Liver (tissue), 9 donors: Measurements from ENCODE around the gene SH2D3C. TPM values are rescaled to one million over a fixed set of nuclear protein-coding genes. Genes with fewer than 3 reads are reported as not detected.

Source experiments
- DNase-seq: peaks from one replicate; pipeline ENCODE4 v3.0.0-alpha.2; 2017; ENCODE audit warnings: low spot score
- H3K27ac ChIP-seq, 2 donors: one replicate each; pipeline ENCODE4 v1.7.0; 2013; ENCODE audit warnings: inconsistent platforms in 2 of 2, low read length in 2 of 2, control low read depth in 1 of 2, low read depth in 1 of 2, mild to moderate bottlenecking in 1 of 2
- H3K27me3 ChIP-seq, 4 donors: one replicate each; pipeline versions ENCODE4 v1.6.1 to v1.7.0; 2013; ENCODE audit warnings: low read length in 3 of 4, inconsistent platforms in 1 of 4, mild to moderate bottlenecking in 1 of 4, moderate library complexity in 1 of 4; ENCODE audit not compliant: control insufficient read depth in 4 of 4, insufficient read depth in 4 of 4
- H3K36me3 ChIP-seq, 4 donors: one replicate each; pipeline versions ENCODE4 v1.6.1 to v1.7.0; 2013; ENCODE audit warnings: low read length in 3 of 4, mild to moderate bottlenecking in 3 of 4, low read depth in 1 of 4, moderate library complexity in 1 of 4; ENCODE audit not compliant: control insufficient read depth in 4 of 4, insufficient read depth in 3 of 4
- H3K4me1 ChIP-seq, 4 donors: one replicate each; pipeline versions ENCODE4 v1.6.1 to v1.7.0; 2013; ENCODE audit warnings: low read length in 3 of 4, mild to moderate bottlenecking in 3 of 4, moderate library complexity in 1 of 4; ENCODE audit not compliant: control insufficient read depth in 4 of 4, insufficient read depth in 4 of 4
- H3K4me3 ChIP-seq, 3 donors: one replicate each; pipeline versions ENCODE4 v1.6.1 to v1.7.0; 2013; ENCODE audit warnings: low read length in 3 of 3, control low read depth in 1 of 3, low read depth in 1 of 3, mild to moderate bottlenecking in 1 of 3
- H3K9ac ChIP-seq, 2 donors: one replicate each; pipeline ENCODE4 v1.7.0; 2013; ENCODE audit warnings: low read length in 2 of 2, mild to moderate bottlenecking in 2 of 2, moderate library complexity in 2 of 2, control low read depth in 1 of 2, low read depth in 1 of 2
- H3K9me3 ChIP-seq, 4 donors: one replicate each; pipeline versions ENCODE4 v1.6.1 to v1.7.0; 2013; ENCODE audit warnings: low read length in 3 of 4; ENCODE audit not compliant: control insufficient read depth in 4 of 4
- CTCF ChIP-seq: fragments of 150-350 bp; IDR thresholded peaks from 2 replicates; pipeline ENCODE4 v1.5.1; 2017; ENCODE audit warnings: improper control_type of control experiment, low read depth, low read length; ENCODE audit not compliant: missing input control
- EGR1 ChIP-seq, 2 donors: IDR thresholded peaks; 2 replicates each; pipeline ENCODE4 v1.6.1; 2016 to 2018; ENCODE audit warnings: antibody characterized with exemption in 2 of 2, low read depth in 2 of 2
- FOXA1 ChIP-seq: IDR thresholded peaks from 2 replicates; pipeline ENCODE4 v1.6.1; 2016; ENCODE audit warnings: antibody characterized with exemption
- FOXA2 ChIP-seq: IDR thresholded peaks from 2 replicates; pipeline ENCODE4 v1.6.1; 2016; ENCODE audit warnings: antibody characterized with exemption
- GABPA ChIP-seq, 2 donors: IDR thresholded peaks in 1 of 2; conservative IDR thresholded peaks in 1 of 2; 2 replicates each; pipeline ENCODE4 v1.6.1; 2016; ENCODE audit warnings: antibody characterized with exemption in 2 of 2, mild to moderate bottlenecking in 1 of 2, moderate library complexity in 1 of 2
- HNF4A ChIP-seq, 2 donors: conservative IDR thresholded peaks; 2 replicates each; pipeline ENCODE4 v1.6.1; 2016; ENCODE audit warnings: antibody characterized with exemption in 2 of 2, mild to moderate bottlenecking in 2 of 2
- HNF4G ChIP-seq: IDR thresholded peaks from 2 replicates; pipeline ENCODE4 v1.6.1; 2016; ENCODE audit warnings: antibody characterized with exemption
- JUND ChIP-seq, 2 donors: IDR thresholded peaks; 2 replicates each; pipeline ENCODE4 v1.6.1; 2016; ENCODE audit warnings: antibody characterized with exemption in 2 of 2
- MAX ChIP-seq: IDR thresholded peaks from 2 replicates; pipeline ENCODE4 v1.6.1; 2016; ENCODE audit warnings: antibody characterized with exemption
- RAD21 ChIP-seq, 2 donors: IDR thresholded peaks; 2 replicates each; pipeline ENCODE4 v1.6.1; 2016; ENCODE audit warnings: antibody characterized with exemption in 2 of 2, mild to moderate bottlenecking in 2 of 2
- RXRA ChIP-seq, 2 donors: IDR thresholded peaks; 2 replicates each; pipeline ENCODE4 v1.6.1; 2017 to 2018; ENCODE audit warnings: antibody characterized with exemption in 2 of 2, mild to moderate bottlenecking in 1 of 2
- TAF1 ChIP-seq: conservative IDR thresholded peaks from 2 replicates; pipeline ENCODE4 v1.6.1; 2016; ENCODE audit warnings: antibody characterized with exemption, mild to moderate bottlenecking
- YY1 ChIP-seq: IDR thresholded peaks from 2 replicates; pipeline ENCODE4 v1.6.1; 2016; ENCODE audit warnings: antibody characterized with exemption, mild to moderate bottlenecking
- WGBS: extraction: QIAGEN DNeasy Blood & Tissue Kit; methylation state at CpG from one replicate; pipeline ENCODE4 v1.1.7; 2013; 5-methylcytosine and 5-hydroxymethylcytosine counted together
- polyA plus RNA-seq, 2 donors: library from polyadenylated mRNA; stranded (reverse) in 1 of 2; unstranded in 1 of 2; fragments of 200-250 nt in 1 of 2; fragments of >200 nt in 1 of 2; fragmentation: Nextera tagmentation in 1 of 2; extraction: Ambion mirVana in 1 of 2; gene quantifications; one replicate each; pipeline versions ENCODE4 v1.2.1 to v1.2.3, GENCODE V29; 2013 to 2015
- total RNA-seq, 2 donors: library from RNA; depleted of rRNA; stranded (reverse); fragments of >200 nt; gene quantifications; one replicate each; pipeline ENCODE4 v1.2.3, GENCODE V29; 2014
- TF ChIP-seq, protein P1 (sequence below): IDR thresholded peaks from 2 replicates; pipeline ENCODE4 v1.6.1; 2016; ENCODE audit warnings: antibody characterized with exemption
- TF ChIP-seq, protein P2 (sequence below): IDR thresholded peaks from 2 replicates; pipeline ENCODE4 v1.6.1; 2016; ENCODE audit warnings: antibody characterized with exemption
- donor health status: healthy.
- donor health status: healthy.
- donor health status: healthy.
- donor health status: healthy.
- donor health status: healthy.

The SH2D3C gene
- total and polyA plus RNA-seq, 4 donors, result 2.2 to 5.1 (median 3.9) TPM

DNA sequence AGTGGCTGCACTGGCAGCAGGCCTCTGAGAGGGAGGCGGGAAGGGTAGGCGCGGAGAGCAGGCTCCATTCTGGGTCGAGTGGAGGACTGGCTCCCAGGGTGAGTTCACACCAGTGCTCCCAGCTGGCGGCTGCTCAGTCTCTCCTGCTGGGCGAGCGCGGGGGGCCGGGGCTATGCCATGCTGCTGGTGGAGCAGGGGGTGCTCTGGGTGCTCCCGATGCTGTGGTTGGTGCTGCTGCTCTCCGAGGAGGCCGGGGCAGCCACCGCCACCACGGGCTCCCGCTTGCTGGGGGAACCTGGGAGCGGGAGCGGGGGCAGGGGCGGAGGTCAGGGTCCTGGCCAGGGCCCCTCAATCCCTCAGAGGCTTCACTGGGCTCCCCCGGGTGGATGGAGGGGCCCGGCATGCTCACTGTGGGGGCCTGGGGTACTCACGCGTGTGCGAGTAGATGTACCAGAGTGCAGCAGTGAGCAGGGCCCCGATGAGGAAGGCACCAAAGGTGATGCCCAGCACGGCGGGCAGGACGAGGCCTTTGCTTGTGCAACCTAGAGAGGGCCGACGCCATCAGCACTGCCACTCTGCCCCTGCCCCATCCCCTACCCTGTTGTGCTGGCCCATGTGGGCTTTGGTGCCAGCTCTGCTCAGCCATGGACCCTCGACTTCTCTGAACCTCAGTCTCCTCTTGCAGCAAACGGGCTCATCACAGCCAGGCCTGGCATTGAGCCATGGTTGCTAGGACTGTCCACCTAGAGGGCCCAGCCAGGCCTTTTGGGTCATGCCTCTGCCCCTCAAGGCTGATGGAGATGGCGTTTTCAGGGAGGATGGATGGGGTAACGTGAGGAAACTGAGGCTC, 37.3 kb upstream of the SH2D3C start:
- H3K36me3 ChIP-seq, result peaks cover 21 to 49% (median 26%) of the 10 kb centered on the region in 4 donors
- H3K9ac ChIP-seq, result no peak overlapping the region
- no peak for DNase-seq
- H3K4me1 ChIP-seq, result no peaks in the 10 kb centered on the region
- H3K27ac ChIP-seq, result no peak overlapping the region
- 92% methylated on average over 33 of the region's 33 CpGs for WGBS
- H3K4me3 ChIP-seq, result no peak overlapping the region
- no peak for TF ChIP-seq FOXA1
- TF ChIP-seq YY1, result no peak
- TF ChIP-seq TAF1, result no peak
- TF ChIP-seq FOXA2, result no peak
- TF ChIP-seq EGR1 (IDR thresholded peaks at IDR 0.05; ENCODE audit: low read depth in 2 of 2), result no peak
- no peak for TF ChIP-seq JUND (IDR thresholded peaks at IDR 0.05)
- no peak for TF ChIP-seq MAX
- TF ChIP-seq HNF4G, result no peak
- H3K27me3 ChIP-seq, result no peaks in the 10 kb centered on the region
- H3K9me3 ChIP-seq, result no peaks in the 10 kb centered on the region

- Histone ChIP-seq H3K9me3 (no peaks in the 10 kb centered on the region), H3K27ac (no peak overlapping the region), H3K36me3 (peaks cover 21 to 54% (median 26%) of the 10 kb centered on the region in 4 donors), H3K4me3 (no peak overlapping the region), H3K27me3 (no peaks in the 10 kb centered on the region), H3K4me1 (peaks cover 5 to 9% (median 6%) of the 10 kb centered on the region in 4 donors), H3K9ac (no peak overlapping the region)
- WGBS, result 89% methylated on average over 11 of the region's 11 CpGs
- TF ChIP-seq HNF4A (conservative IDR thresholded peaks at IDR 0.05), result no peak
- TF ChIP-seq CTCF, result no peak
- no peak for TF ChIP-seq RAD21 (IDR thresholded peaks at IDR 0.05)
- TF ChIP-seq, protein P1, sequence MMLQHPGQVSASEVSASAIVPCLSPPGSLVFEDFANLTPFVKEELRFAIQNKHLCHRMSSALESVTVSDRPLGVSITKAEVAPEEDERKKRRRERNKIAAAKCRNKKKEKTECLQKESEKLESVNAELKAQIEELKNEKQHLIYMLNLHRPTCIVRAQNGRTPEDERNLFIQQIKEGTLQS, result no peak
- TF ChIP-seq, protein P2, sequence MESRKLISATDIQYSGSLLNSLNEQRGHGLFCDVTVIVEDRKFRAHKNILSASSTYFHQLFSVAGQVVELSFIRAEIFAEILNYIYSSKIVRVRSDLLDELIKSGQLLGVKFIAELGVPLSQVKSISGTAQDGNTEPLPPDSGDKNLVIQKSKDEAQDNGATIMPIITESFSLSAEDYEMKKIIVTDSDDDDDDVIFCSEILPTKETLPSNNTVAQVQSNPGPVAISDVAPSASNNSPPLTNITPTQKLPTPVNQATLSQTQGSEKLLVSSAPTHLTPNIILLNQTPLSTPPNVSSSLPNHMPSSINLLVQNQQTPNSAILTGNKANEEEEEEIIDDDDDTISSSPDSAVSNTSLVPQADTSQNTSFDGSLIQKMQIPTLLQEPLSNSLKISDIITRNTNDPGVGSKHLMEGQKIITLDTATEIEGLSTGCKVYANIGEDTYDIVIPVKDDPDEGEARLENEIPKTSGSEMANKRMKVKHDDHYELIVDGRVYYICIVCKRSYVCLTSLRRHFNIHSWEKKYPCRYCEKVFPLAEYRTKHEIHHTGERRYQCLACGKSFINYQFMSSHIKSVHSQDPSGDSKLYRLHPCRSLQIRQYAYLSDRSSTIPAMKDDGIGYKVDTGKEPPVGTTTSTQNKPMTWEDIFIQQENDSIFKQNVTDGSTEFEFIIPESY, result no peak
- no peak for TF ChIP-seq FOXA1
- no peak for TF ChIP-seq FOXA2
- TF ChIP-seq GABPA (IDR thresholded peaks at IDR 0.05 in 1 of 2, conservative IDR thresholded peaks at IDR 0.05 in 1 of 2), result no peak
- TF ChIP-seq RXRA (IDR thresholded peaks at IDR 0.05), result no peak
- no peak for TF ChIP-seq JUND (IDR thresholded peaks at IDR 0.05)
- TF ChIP-seq TAF1, result no peak
- DNase-seq, result no peak
These were observed 36.4 kb upstream of the SH2D3C start for GRCh38 chr9:127814619-127815511.
